SK-N-SH (cell line): ENCODE measurements around the gene FCHO2.

Source experiments
- CHD2 ChIP-seq: fragments of 150-350 bp; IDR thresholded peaks from 2 replicates; pipeline ENCODE4 v1.6.1; 2018; ENCODE audit warnings: low read length; ENCODE audit not compliant: partially characterized antibody
- EP300 ChIP-seq, 2 experiments: IDR thresholded peaks; 2 replicates each; pipeline versions ENCODE4 v1.4.0 to v1.6.1; 2012; ENCODE audit warnings: borderline replicate concordance in 1 of 2, low read depth in 1 of 2, low read length in 1 of 2
- SIN3A ChIP-seq: IDR thresholded peaks from 2 replicates; pipeline ENCODE4 v1.6.1; 2012; ENCODE audit warnings: low read depth, mild to moderate bottlenecking, low read length, moderate library complexity, borderline replicate concordance
- YY1 ChIP-seq: IDR thresholded peaks from 2 replicates; pipeline ENCODE4 v1.4.0; 2012; ENCODE audit warnings: low read depth, mild to moderate bottlenecking
- TF ChIP-seq, protein P1 (sequence below): fragments of 200-600 bp; sonication (generic); IDR thresholded peaks from 2 replicates; pipeline ENCODE4 v1.6.1; 2017; ENCODE audit warnings: antibody characterized with exemption, mild to moderate bottlenecking, moderate library complexity
- TF ChIP-seq, protein P2 (sequence below): IDR thresholded peaks from 2 replicates; pipeline ENCODE4 v1.4.0; 2012; ENCODE audit warnings: low read depth

DNA sequence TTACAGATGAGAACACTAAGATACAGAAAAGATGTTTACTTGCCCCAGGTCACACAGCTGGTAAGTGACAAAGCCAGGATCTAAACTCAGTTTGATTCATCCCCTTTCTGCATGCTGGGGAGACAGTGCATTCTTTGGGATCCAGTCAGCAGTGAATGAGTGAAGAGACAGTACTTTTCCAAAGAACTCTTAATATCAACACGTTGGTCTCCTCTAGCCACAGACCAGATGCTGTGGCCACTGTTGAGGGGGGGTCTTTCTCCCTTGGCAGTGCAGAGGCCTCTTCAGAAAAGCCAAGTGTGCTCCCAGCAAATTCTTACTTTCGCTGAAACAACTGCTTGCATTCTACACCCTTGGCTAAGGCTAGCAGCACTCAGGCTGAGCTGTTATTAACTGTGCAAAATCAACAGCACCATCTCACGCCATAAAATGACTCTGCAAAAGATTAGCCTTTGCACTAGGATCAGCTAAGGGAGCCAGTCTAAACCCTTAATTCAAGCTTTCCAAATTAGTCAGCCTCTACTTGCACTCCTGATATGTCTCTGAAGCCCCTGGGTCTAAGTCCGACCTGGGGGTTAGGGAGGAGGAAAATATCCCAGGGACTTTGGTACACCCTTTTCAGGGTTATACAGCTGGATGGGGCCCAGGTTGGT is 159.7 kb downstream of the FCHO2 start:
- TF ChIP-seq, protein P1, sequence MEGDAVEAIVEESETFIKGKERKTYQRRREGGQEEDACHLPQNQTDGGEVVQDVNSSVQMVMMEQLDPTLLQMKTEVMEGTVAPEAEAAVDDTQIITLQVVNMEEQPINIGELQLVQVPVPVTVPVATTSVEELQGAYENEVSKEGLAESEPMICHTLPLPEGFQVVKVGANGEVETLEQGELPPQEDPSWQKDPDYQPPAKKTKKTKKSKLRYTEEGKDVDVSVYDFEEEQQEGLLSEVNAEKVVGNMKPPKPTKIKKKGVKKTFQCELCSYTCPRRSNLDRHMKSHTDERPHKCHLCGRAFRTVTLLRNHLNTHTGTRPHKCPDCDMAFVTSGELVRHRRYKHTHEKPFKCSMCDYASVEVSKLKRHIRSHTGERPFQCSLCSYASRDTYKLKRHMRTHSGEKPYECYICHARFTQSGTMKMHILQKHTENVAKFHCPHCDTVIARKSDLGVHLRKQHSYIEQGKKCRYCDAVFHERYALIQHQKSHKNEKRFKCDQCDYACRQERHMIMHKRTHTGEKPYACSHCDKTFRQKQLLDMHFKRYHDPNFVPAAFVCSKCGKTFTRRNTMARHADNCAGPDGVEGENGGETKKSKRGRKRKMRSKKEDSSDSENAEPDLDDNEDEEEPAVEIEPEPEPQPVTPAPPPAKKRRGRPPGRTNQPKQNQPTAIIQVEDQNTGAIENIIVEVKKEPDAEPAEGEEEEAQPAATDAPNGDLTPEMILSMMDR = no peak
- TF ChIP-seq EP300 (IDR thresholded peaks at IDR 0.05; ENCODE audit: borderline replicate concordance in 1 of 2, low read depth in 1 of 2, low read length in 1 of 2) = peak in 1 of 2 experiments; percentile 87; a peak in 2 of 4 replicates
- TF ChIP-seq, protein P2, sequence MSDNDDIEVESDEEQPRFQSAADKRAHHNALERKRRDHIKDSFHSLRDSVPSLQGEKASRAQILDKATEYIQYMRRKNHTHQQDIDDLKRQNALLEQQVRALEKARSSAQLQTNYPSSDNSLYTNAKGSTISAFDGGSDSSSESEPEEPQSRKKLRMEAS = peak; percentile 43; the same call in 1 of the 2 replicates
- no peak for TF ChIP-seq CHD2
- TF ChIP-seq YY1 = no peak
- no peak for TF ChIP-seq SIN3A
